Stimulated activated CD8-positive, alpha-beta memory T cell treated with anti-CD3 and anti-CD28 coated beads, Interleukin-12 subunit alpha, Interleukin-12 subunit beta, amount 100 ng/mL, for 4 hours (primary cell): Measurements from ENCODE around the gene LZTR1.

ENCODE experiments used
- DNase-seq: peaks from one replicate; pipeline ENCODE4 v3.0.0-alpha.2; 2020; ENCODE audit warnings: low read depth

The LZTR1 gene

GRCh38 chr22:20951151-20951931, 30.8 kb upstream of the LZTR1 start:
- DNase-seq = no peak

DNA sequence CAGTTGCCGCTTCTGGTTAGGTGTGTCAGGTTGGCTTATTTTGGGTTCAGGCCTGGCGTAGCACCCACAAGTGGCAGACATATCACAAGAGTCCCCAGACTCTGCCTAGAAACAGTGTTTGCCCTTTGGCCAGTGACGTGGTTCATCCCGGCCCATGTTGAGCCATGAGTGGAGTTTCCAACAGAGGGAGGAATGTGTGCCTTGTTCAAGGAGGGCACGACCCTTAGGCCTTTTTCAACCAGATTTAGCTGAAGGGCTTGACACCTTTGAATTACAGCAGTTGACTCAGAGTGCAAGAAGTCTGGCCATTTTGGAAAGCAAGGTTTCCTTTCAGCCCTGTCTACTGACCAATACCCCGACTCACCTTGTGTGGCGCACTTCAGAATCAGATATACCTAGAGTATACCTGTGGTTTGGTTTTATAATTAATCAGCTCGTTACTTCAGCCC, 30.1 kb upstream of the LZTR1 start:
- no peak for DNase-seq

DNA sequence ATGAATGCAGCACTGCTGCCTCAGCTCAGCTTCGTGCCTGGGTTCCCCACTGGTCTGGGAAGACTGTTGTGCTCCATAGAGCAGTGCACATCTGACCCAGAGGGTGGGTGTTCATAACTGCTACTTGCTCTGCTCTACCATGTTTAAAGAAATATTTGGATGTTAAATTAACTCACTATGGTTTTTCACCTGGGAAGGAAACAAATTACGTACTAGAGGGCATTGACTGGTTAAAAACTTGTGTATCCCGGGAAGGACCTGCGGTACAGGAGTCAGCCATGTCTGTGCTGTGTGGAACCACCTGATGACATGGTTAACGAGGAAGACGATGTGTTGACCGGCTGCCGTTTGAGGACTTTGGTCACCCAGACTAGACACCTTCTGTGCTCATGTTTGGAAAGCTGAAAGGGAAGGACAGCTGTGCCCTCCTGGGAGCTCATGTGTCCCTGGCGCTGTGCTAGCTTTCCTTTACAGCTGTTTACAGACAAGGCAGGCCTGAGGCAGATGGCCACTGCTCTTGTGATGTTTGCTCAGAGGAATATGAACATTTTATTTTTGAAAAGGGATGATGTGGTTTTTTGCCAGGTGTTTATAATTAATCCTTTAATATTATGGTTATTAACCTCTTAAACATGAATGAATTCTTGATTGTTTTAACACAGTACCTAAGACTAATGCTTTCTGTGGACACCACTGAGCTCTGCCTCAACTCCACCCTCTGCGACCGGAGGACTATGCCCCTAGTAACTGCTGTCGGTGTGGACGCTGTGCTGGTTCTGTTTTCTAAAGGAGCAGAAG, 29.4 kb upstream of the LZTR1 start:
- no peak for DNase-seq

DNA sequence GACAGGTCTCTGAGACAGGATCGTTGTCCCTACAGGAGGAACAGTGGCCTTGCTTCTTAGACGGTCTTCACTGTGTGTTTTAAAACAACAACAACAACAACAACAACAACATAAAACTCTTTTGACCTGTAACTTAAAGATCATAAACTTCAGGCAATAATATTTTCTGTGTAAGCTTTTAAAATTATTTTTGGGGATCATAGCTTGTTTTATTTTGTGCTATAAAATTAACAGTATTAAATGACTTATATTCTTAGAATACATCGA, 28.8 kb upstream of the LZTR1 start:
- no peak for DNase-seq

GRCh38 chr22:20953668-20954500, 28.2 kb upstream of the LZTR1 start:
- no peak for DNase-seq

DNA sequence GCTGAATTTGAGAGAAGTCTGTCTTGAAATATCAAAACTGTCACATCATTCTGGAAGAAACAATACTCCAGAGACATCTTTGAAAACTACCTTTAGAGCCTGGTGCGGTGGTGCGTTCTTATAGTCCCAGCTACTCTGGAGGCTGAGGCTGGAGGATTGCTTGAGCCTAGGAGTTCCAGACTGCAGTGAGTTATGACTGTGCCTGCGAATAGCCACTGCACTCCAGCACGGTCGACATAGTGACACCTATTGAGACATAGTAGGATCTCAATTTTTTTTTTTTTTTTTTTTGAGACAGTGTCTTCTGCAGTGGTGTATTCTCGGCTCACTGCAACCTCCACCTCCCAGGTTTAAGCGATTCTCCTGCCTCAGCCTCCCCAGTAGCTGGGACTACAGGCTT, 26.5 kb upstream of the LZTR1 start:
- DNase-seq = no peak

DNA sequence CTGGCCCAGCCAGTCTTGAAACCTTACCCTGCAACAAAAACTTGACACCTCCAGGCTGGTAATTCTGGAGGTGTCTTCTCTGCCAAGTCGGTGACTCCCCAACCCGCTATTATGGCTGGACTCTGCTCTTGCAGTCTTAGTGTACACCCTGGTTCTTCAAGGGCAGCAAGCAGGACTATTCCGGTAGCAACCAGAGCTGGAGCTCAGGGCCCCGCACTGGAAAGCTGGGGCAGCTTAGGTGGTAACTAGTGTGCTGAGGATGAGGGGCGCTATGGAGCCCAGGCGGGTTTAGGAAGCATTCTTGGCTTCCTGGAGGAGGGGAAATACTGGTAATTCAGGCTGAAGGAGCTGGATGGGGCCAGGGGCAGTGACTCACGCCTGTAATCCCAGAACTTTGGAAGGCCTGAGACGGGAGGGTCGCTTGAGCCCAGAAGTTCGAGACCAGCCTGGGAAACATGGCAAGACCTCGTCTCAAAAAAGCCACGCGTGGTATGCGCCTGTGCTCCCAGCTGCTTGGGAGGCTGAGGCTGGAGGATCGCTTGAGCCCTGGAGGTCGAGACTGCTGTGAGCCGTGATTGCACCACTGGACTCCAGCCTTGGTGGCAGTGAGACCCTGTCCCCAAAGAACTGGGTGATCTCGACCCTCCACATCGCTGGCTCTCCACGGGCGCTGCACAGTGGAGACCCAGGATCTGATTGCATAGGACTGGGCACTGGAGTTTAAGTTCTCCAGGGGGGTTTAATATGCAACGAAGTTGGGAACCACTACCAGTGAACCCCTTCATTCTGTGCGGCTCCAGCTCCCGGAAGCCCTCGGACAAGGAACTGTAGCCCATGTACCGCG, 25.6 kb upstream of the LZTR1 start:
- no peak for DNase-seq

- no peak for DNase-seq
Observed at GRCh38 chr22:20957102-20957682, 24.9 kb upstream of the LZTR1 start.

DNA sequence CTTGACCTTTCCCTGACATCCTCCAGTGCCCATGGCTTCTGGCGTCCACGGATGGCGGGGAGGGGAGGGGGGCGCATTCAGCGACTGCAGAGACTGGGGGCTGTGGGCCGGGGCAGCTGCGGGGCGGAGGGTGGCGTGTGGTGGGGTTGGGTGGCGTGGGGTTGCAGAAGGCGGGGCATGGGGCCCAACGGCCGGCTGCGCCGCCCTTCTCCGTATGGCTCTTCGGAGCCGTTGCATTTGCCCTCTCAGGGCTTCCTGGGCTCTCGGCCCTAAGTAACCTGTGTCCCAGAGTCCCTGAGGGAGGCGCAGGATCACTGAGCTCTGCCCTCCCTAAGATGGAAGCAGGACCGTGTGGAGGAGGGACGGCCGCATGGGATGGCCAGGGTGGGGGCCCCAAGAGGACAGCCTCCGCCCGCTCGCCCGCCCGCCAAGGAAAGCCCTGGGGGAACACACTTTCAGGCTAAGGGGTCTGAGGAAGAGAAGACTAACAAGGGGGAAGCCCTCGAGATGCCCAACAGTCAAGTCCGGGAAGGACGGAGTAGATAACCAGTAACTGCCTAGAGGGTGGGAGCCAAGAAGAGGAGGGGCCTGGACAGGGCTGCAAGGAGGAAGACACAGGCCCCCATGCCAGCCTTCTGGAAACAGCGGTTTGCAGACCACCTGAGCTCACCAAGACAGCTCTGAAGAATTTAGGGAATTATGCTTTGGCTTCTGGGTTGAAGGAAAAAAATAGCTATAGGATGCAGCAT, 24.2 kb upstream of the LZTR1 start:
- DNase-seq = no peak

DNA sequence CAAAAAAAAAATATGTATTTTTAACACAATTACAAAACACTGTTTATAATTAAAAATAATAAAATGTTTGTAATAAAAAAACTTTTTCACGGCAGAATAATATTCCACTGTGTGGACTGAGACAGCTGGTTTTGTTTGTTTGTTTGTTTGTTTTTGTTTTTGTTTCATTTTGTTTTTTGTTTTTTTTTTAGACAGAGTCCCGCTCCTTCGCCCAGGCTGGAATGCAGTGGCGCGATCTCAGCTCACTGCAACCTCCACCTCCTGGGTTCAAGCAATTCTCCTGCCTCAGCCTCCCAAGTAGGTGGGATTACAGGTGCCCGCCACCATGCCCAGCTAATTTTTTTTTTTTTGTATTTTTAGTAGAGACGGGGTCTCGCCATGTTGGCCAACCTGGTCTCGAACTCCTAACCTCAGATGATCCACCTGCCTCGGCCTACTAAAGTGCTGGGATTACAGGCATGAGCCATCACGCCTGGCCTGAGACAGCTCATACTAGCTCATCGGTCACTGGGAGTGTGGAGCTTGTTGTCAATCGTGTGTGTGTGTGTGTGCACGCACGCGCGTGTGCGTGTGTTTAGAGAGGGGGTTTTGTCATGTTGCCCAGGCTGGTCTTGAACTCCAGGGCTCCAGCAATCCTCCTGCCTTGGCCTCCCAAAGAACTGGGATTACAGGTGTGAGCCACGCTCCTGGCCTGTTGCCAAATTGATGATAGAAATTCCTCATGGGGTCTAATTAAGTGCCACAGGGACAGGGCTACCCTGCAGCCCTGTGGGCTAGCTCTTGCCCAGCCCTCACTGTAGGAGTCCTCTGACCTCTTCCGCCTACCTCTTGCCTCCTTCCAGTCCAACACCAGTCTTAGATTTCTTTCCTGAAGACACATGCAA, 22.3 kb upstream of the LZTR1 start:
- DNase-seq = no peak

DNA sequence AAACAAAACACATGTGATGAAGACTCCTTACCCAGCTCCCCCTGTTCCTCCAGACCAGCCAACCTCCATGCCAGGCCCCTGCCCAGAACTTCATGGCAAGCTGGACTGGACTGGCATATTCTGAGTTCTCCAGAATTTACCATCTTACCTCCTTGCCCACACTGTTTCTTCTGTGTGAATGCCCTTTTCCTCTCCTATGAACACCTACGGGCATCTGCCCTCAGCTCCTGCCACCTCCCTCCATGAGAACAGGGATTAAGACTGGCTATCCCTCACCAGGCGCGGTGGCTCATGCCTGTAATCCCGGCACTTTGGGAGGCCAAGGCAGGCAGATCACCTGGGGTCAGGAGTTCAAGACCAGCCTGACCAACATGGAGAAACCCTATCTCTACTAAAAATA, 21.5 kb upstream of the LZTR1 start:
- no peak for DNase-seq

GRCh38 chr22:20962491-20962945, 19.6 kb upstream of the LZTR1 start:
- DNase-seq = no peak

DNA sequence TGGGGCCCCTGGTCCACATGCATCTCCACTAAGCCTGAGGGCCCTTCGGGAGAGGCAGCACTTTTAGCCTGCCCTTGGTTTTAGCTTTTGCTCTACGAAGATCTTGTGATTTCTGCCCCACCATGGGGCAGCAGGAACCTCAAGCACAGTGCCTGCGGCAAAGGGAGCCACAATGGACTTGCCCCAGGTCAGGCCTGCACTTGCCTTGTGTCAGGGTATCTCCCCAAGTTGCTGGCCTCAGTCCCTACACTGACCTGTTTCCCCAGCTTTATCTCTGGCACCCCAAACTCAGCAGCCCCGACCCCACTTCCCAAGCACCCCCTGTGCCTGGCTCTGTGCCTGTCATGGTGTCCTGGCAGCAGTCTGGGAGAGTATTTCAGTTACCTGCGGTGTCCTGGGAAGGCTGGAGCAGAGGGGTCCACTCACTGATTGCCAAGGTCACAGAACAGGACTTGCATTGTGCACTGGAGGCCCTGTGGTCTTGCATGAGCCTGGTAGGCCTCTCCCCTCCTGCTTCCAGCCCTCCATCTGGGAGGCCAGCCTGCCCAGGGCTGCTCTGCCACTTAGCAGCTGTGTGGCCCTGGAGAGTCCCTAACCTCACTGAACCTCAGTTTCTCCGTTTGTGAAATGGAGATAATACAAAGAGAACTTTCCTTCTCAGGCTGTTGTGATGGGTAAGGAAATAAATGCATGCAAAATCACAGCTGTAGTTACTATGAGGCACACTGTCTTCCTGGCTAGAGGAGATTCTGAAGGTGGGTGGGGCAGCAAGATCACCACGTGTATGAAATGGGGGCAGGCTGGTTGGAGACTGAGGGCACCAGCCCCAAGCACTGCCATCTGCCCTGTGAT, 18.7 kb upstream of the LZTR1 start:
- DNase-seq = no peak

GRCh38 chr22:20964090-20964798, 17.9 kb upstream of the LZTR1 start:
- DNase-seq = no peak

- no peak for DNase-seq
Observed at GRCh38 chr22:20964799-20965103, 17.3 kb upstream of the LZTR1 start.

DNA sequence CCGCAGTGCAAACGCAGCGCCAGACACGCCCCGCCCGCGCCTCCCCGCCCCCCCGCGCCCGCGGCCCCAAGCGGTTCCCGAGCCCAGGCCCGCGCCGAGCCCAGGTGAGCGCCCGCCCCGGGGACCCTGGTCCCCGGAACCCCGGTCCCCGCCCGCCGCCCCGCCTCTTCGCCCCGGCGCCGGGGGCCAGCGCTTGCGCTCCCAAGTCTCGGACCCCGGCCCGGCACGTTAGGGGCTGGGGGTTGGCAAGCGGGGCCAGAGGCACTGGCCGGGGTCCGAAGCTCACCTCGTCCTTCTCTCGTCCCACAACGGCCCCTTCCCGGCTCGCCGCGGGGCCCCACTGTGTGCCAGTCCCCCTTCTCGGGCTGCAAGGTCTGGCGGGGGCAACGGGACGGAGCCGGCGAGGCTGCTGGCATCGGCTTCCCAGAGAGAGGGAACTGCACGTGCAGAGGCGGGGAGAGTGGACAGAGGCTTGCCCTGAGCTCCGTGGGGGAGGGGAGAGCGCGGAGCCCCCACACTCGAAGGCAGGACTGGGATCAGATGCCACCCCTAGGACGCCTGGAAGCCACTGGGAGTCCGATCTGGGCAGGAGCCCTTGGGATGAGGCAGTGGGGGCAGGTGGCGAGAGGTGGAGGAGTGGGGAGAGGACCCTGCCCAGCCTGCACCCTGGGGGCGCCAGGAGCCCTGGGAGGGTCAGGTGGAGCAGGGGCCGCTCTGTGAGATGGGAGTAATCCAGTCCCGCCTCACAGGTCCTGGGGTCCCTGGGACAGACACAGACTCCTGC, 16.8 kb upstream of the LZTR1 start:
- DNase-seq = no peak
